HEK293 (cell line): ENCODE data around the gene LRBA.

Experiments
- CTCF ChIA-PET: fragments of 350-600 bp; formaldehyde crosslinking; extraction: SDS; loops from one replicate; lab custom pipeline; 2021; ENCODE audit warnings: antibody characterized with exemption; lab: Yijun Ruan, JAX
- POLR2A ChIA-PET: fragments of 300-600 bp; formaldehyde crosslinking; extraction: SDS; loops from one replicate; lab custom pipeline; 2020; ENCODE audit warnings: antibody characterized with exemption, inconsistent platforms; lab: Yijun Ruan, JAX
- H3K27ac ChIP-seq: fragments of 200-500 bp; sonication (Bioruptor generic); 2 replicates; pipeline ENCODE4 v1.5.1; 2014; ENCODE audit warnings: low read depth, low read length, control low read depth, inconsistent platforms; ENCODE audit errors: extremely low read depth
- H3K36me3 ChIP-seq, 2 experiments: fragments of 200-500 bp in 1 of 2; sonication (Bioruptor generic) in 1 of 2; 1 replicate in 1 of 2; 2 replicates in 1 of 2; pipeline ENCODE4 v1.5.1; 2014 to 2017; ENCODE audit warnings: inconsistent platforms in 2 of 2, low read length in 2 of 2; ENCODE audit not compliant: control insufficient read depth in 2 of 2, insufficient read depth in 1 of 2
- H3K4me1 ChIP-seq: fragments of 200-500 bp; sonication (Bioruptor generic); 2 replicates; pipeline ENCODE4 v1.5.1; 2014; ENCODE audit warnings: mild to moderate bottlenecking, low read length, inconsistent platforms; ENCODE audit not compliant: control insufficient read depth, insufficient read depth
- H3K4me3 ChIP-seq: 2 replicates; pipeline ENCODE4 v1.5.1; 2011; ENCODE audit warnings: low read depth, mild to moderate bottlenecking, control low read depth, low read length, moderate library complexity
- H3K9me3 ChIP-seq: fragments of 200-500 bp; sonication (Bioruptor generic); 2 replicates; pipeline ENCODE4 v1.5.1; 2014; ENCODE audit warnings: low read depth, low read length, inconsistent platforms; ENCODE audit not compliant: control insufficient read depth, insufficient read depth
- KLF10 ChIP-seq: fragments of 450-650 bp; IDR thresholded peaks from 2 replicates; pipeline ENCODE4 v1.5.1; 2018; ENCODE audit warnings: missing biosample characterization, mild to moderate bottlenecking, missing genetic modification characterization
- MZF1 ChIP-seq: fragments of 450-650 bp; formaldehyde crosslinking; IDR thresholded peaks from 2 replicates; pipeline ENCODE4 v1.5.1; 2017; ENCODE audit warnings: missing biosample characterization, missing genetic modification characterization, borderline replicate concordance
- PRDM10 ChIP-seq: fragments of 450-650 bp; formaldehyde crosslinking; IDR thresholded peaks from 2 replicates; pipeline ENCODE4 v1.5.1; 2016; ENCODE audit warnings: missing biosample characterization, missing genetic modification characterization
- SCRT1 ChIP-seq: fragments of 450-650 bp; formaldehyde crosslinking; IDR thresholded peaks from 2 replicates; pipeline ENCODE4 v1.5.1; 2016; ENCODE audit warnings: missing biosample characterization, missing genetic modification characterization, borderline replicate concordance
- YY1 ChIP-seq: fragments of 450-650 bp; formaldehyde crosslinking; IDR thresholded peaks from 2 replicates; pipeline ENCODE4 v1.5.1; 2018; ENCODE audit warnings: missing biosample characterization, missing genetic modification characterization
- ZBTB20 ChIP-seq: fragments of 450-650 bp; formaldehyde crosslinking; IDR thresholded peaks from 2 replicates; pipeline ENCODE4 v1.5.1; 2016; ENCODE audit warnings: missing biosample characterization, missing genetic modification characterization
- ZBTB21 ChIP-seq: fragments of 450-650 bp; formaldehyde crosslinking; IDR thresholded peaks from 2 replicates; pipeline ENCODE4 v1.5.1; 2017; ENCODE audit warnings: missing biosample characterization, missing genetic modification characterization
- ZNF10 ChIP-seq: fragments of 450-650 bp; formaldehyde crosslinking; IDR thresholded peaks from 2 replicates; pipeline ENCODE4 v1.5.1; 2017; ENCODE audit warnings: missing biosample characterization, missing genetic modification characterization
- ZNF175 ChIP-seq: fragments of 450-650 bp; formaldehyde crosslinking; IDR thresholded peaks from 2 replicates; pipeline ENCODE4 v1.5.1; 2016; ENCODE audit warnings: missing biosample characterization, missing genetic modification characterization
- ZNF2 ChIP-seq: fragments of 450-650 bp; formaldehyde crosslinking; IDR thresholded peaks from 2 replicates; pipeline ENCODE4 v1.5.1; 2016; ENCODE audit warnings: missing biosample characterization, missing genetic modification characterization
- ZNF211 ChIP-seq: fragments of 450-650 bp; formaldehyde crosslinking; IDR thresholded peaks from 2 replicates; pipeline ENCODE4 v1.5.1; 2016; ENCODE audit warnings: low read depth, missing biosample characterization, missing genetic modification characterization
- ZNF280D ChIP-seq: fragments of 450-650 bp; formaldehyde crosslinking; IDR thresholded peaks from 2 replicates; pipeline ENCODE4 v1.5.1; 2016; ENCODE audit warnings: missing biosample characterization, missing genetic modification characterization
- ZNF366 ChIP-seq: fragments of 450-650 bp; formaldehyde crosslinking; conservative IDR thresholded peaks from 2 replicates; pipeline ENCODE4 v1.5.1; 2016; ENCODE audit warnings: missing biosample characterization, missing genetic modification characterization
- ZNF510 ChIP-seq: fragments of 450-650 bp; formaldehyde crosslinking; IDR thresholded peaks from 2 replicates; pipeline ENCODE4 v1.5.1; 2018; ENCODE audit warnings: mild to moderate bottlenecking, missing genetic modification characterization, missing biosample characterization; ENCODE audit not compliant: insufficient replicate concordance
- ZNF600 ChIP-seq: fragments of 450-650 bp; formaldehyde crosslinking; IDR thresholded peaks from 2 replicates; pipeline ENCODE4 v1.5.1; 2016; ENCODE audit warnings: missing biosample characterization, missing genetic modification characterization
- ZNF621 ChIP-seq: fragments of 450-650 bp; formaldehyde crosslinking; IDR thresholded peaks from 2 replicates; pipeline ENCODE4 v1.5.1; 2017; ENCODE audit warnings: missing biosample characterization, missing genetic modification characterization
- ZNF654 ChIP-seq: fragments of 450-650 bp; formaldehyde crosslinking; IDR thresholded peaks from 2 replicates; pipeline ENCODE4 v1.5.1; 2016; ENCODE audit warnings: low read depth, missing biosample characterization, missing genetic modification characterization
- ZNF701 ChIP-seq: fragments of 450-650 bp; formaldehyde crosslinking; IDR thresholded peaks from 2 replicates; pipeline ENCODE4 v1.5.1; 2016; ENCODE audit warnings: missing biosample characterization, missing genetic modification characterization
- ZNF837 ChIP-seq: fragments of 450-650 bp; formaldehyde crosslinking; IDR thresholded peaks from 2 replicates; pipeline ENCODE4 v1.5.1; 2016; ENCODE audit warnings: missing biosample characterization, missing genetic modification characterization
- ZNF843 ChIP-seq: fragments of 450-650 bp; formaldehyde crosslinking; IDR thresholded peaks from 2 replicates; pipeline ENCODE4 v1.5.1; 2016; ENCODE audit warnings: missing biosample characterization, missing genetic modification characterization
- ZSCAN23 ChIP-seq: fragments of 450-650 bp; formaldehyde crosslinking; IDR thresholded peaks from 2 replicates; pipeline ENCODE4 v1.5.1; 2016; ENCODE audit warnings: missing biosample characterization, missing genetic modification characterization
- TF ChIP-seq, protein P1 (sequence below): fragments of 450-650 bp; formaldehyde crosslinking; IDR thresholded peaks from 2 replicates; pipeline ENCODE4 v1.5.1; 2017; ENCODE audit warnings: missing biosample characterization, missing genetic modification characterization
- TF ChIP-seq, protein P2 (sequence below): fragments of 450-650 bp; formaldehyde crosslinking; IDR thresholded peaks from 2 replicates; pipeline ENCODE4 v1.5.1; 2016; ENCODE audit warnings: missing biosample characterization, missing genetic modification characterization

LRBA gene

GRCh38 chr4:150694438-150694837 is 320.6 kb downstream of the LRBA start (continued):
- TF ChIP-seq MZF1 (tag by site-specific recombination) (no peak), ZNF10 (tag by site-specific recombination) (no peak), KLF10 (tag by site-specific recombination) (no peak), ZSCAN23 (tag by site-specific recombination) (no peak), ZNF843 (no peak), ZNF2 (tag by site-specific recombination) (no peak), ZNF280D (no peak), ZBTB20 (tag by site-specific recombination) (no peak)
- TF ChIP-seq, protein P1, sequence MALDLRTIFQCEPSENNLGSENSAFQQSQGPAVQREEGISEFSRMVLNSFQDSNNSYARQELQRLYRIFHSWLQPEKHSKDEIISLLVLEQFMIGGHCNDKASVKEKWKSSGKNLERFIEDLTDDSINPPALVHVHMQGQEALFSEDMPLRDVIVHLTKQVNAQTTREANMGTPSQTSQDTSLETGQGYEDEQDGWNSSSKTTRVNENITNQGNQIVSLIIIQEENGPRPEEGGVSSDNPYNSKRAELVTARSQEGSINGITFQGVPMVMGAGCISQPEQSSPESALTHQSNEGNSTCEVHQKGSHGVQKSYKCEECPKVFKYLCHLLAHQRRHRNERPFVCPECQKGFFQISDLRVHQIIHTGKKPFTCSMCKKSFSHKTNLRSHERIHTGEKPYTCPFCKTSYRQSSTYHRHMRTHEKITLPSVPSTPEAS (tag by site-specific recombination), result no peak

- CTCF ChIA-PET, result no interaction called here
- H3K4me3 ChIP-seq, result no peak overlapping the region
- TF ChIP-seq ZNF600 (tag by site-specific recombination), result no peak
- TF ChIP-seq SCRT1 (tag by site-specific recombination), result no peak
- TF ChIP-seq, protein P2, sequence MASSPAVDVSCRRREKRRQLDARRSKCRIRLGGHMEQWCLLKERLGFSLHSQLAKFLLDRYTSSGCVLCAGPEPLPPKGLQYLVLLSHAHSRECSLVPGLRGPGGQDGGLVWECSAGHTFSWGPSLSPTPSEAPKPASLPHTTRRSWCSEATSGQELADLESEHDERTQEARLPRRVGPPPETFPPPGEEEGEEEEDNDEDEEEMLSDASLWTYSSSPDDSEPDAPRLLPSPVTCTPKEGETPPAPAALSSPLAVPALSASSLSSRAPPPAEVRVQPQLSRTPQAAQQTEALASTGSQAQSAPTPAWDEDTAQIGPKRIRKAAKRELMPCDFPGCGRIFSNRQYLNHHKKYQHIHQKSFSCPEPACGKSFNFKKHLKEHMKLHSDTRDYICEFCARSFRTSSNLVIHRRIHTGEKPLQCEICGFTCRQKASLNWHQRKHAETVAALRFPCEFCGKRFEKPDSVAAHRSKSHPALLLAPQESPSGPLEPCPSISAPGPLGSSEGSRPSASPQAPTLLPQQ (tag by site-specific recombination), result no peak
- TF ChIP-seq PRDM10 (tag by site-specific recombination), result no peak
- no peak for TF ChIP-seq ZNF701 (tag by site-specific recombination)
- no peak for TF ChIP-seq ZBTB21 (tag by site-specific recombination)
- no peak for TF ChIP-seq ZNF843
- TF ChIP-seq ZNF510 (tag by site-specific recombination), result no peak
- TF ChIP-seq, protein P1 (tag by site-specific recombination), result no peak
- TF ChIP-seq KLF10 (tag by site-specific recombination), result no peak
- no peak for TF ChIP-seq ZSCAN23 (tag by site-specific recombination)
- TF ChIP-seq ZNF211 (tag by site-specific recombination), result no peak
- TF ChIP-seq ZNF654 (tag by site-specific recombination), result no peak
- TF ChIP-seq MZF1 (tag by site-specific recombination), result no peak
- TF ChIP-seq ZNF366, result no peak
- TF ChIP-seq ZNF621 (tag by site-specific recombination), result no peak
- TF ChIP-seq ZNF175 (tag by site-specific recombination), result no peak
- no peak for TF ChIP-seq ZNF837 (tag by site-specific recombination)
- TF ChIP-seq YY1, result no peak
- POLR2A ChIA-PET, result no interaction called here
- no peaks in the 10 kb centered on the region for H3K9me3 ChIP-seq
- no peaks in the 10 kb centered on the region for H3K4me1 ChIP-seq
- no peaks in the 10 kb centered on the region for H3K36me3 ChIP-seq
- no peak overlapping the region for H3K27ac ChIP-seq
These were observed 331.2 kb downstream of the LRBA start for GRCh38 chr4:150683775-150684350.
